HAP-1 (cell line): ENCODE data around the gene AK2.
"Not testable (repeated sequence)": the region's sequence is repeated elsewhere in the genome, so short reads cannot be mapped to it uniquely, and the experiment has no call there.

Source experiments
- DNase-seq, 2 experiments: peaks; one replicate each; pipeline ENCODE4 v3.0.0-alpha.2; 2016 to 2020; ENCODE audit warnings: low spot score in 2 of 2
- H3K27me3 ChIP-seq: fragments of 250-450 bp; sonication (Bioruptor Pico); 2 replicates; pipeline ENCODE4 v1.5.1; 2020; ENCODE audit warnings: low read depth, mild to moderate bottlenecking, moderate library complexity
- H3K36me3 ChIP-seq: fragments of 250-450 bp; sonication (Bioruptor Pico); replicated peaks from 2 replicates; pipeline ENCODE4 v1.5.1; 2020; ENCODE audit warnings: mild to moderate bottlenecking
- H3K4me1 ChIP-seq: fragments of 250-450 bp; sonication (Bioruptor Pico); 2 replicates; pipeline ENCODE4 v1.5.1; 2020; ENCODE audit warnings: mild to moderate bottlenecking
- H3K4me3 ChIP-seq: fragments of 250-450 bp; sonication (Bioruptor Pico); 2 replicates; pipeline ENCODE4 v1.5.1; 2020; ENCODE audit warnings: mild to moderate bottlenecking, moderate library complexity
- H3K9me3 ChIP-seq: fragments of 250-450 bp; sonication (Bioruptor Pico); 2 replicates; pipeline ENCODE4 v1.5.1; 2020; ENCODE audit warnings: mild to moderate bottlenecking, moderate library complexity
- in situ Hi-C: fragments of 300-500 bp; cut with MboI; formaldehyde crosslinking; loops from 3 replicates; pipeline ENCODE4 v1.14.3; 2020; ENCODE audit warnings: low sequenced_read_pairs, inconsistent platforms, mixed read lengths

AK2 gene

DNA sequence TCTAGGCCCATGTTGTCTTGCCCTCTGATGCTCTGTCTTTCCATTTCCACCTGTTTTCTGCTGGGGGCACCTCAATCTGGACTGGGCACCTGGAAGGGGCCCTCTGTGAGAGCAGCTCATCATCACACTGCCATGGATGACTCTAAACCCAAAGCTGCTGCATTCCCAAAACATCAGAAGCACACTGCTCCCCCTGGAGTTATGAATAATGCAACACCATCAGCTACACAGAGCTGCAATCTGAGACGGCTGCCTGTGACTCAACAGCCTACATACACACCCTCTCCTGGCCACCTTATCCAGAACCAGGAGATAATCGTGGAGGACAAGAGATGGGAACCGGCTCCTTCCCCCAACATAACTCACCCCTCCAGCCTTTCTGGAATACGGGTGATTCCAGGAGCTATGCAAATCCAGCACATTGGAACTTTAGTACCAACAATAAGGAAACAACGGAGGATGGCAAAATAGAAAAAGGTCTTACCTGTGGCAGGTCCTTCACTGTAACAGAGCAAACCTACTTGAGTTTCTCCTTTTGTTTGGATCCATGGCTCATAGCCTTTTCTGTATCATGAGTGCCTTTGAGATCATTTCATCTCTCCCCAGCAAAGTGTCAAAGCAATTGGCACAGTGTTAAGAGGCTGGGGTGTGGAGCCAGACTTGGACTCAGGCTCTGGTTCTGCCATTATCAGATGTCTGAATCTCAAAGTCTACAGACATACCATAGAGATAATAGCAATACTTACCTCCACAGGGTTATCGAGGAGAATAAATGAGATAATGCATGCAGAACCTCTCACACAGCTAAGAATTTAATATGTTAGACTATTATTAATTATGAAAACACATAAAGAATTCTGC lies 29.3 kb downstream of the AK2 start:
- in situ Hi-C loops: no loop called here
- H3K27me3 ChIP-seq: no peaks in the 10 kb centered on the region
- peak; percentile 24 to 32 for DNase-seq
- H3K4me1 ChIP-seq: no peaks in the 10 kb centered on the region
- H3K9me3 ChIP-seq: no peaks in the 10 kb centered on the region
- peaks cover 55% of the 10 kb centered on the region for H3K36me3 ChIP-seq
- no peak overlapping the region for H3K4me3 ChIP-seq

DNA sequence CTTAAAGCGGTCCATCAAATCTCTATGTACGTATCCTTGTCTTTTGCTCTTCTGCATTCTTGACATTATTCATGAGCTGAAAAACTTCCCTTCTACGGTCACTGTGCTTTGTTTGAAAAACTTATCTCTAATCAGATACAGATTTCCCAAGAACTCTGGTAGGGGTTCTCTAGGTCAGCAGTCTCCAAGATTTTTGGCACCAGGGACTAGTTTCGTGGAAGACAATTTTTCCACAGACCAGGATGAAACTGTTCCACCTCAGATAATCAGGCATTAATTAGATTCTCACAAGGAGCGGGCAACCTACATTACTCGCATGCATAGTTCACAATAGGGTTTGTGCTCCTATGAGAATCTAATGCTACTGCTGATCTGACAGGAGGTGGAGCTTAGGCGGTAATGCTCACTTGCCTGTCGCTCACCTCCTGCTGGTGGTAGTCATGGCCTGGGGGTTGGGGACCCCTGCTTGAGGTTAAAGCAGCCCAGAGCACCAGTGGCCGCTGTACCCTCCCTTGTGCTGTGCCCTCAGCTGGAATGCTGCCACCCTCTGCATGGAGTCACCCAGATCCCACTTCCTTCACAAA lies 30.8 kb downstream of the AK2 start:
- H3K4me1 ChIP-seq: no peaks in the 10 kb centered on the region
- no peak overlapping the region for H3K4me3 ChIP-seq
- no peaks in the 10 kb centered on the region for H3K27me3 ChIP-seq
- in situ Hi-C loops: no loop called here
- no peak for DNase-seq
- no peaks in the 10 kb centered on the region for H3K9me3 ChIP-seq
- H3K36me3 ChIP-seq: peaks cover 40% of the 10 kb centered on the region

DNA sequence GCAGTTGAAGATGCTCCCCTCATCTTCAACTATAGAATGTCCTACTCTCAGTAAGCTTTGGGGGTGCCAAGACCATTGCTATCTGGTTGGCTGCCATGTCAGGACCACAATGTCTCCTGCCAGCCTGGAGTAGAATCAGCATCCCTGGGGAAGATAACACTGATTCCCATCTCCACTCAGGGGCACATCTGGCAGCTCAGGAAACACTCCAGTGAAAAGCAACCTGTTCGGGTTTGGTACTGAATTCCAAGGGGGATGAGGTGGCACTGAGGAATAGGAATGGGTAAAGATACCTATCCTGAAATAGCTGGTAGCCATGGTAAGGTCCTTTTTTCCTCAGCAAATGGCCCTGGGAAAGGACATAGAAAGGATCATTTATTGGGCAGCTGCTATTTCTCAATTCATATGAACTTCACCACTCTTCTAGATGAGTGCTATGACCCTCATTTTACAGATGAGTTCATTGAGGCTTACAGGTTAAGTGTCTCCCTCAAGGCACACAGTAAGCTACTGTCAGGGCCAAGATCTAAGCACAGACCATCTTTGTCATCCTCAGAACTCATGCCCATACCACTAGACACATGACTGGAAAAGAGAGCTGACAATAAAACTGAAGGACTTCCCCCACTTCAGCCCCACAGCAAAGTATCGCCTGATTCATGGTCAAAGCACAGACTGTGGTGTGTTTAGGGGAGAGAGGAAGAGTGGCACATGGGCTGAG lies 31.4 kb downstream of the AK2 start:
- Histone ChIP-seq H3K4me3 (no peak overlapping the region), H3K9me3 (no peaks in the 10 kb centered on the region), H3K27me3 (no peaks in the 10 kb centered on the region), H3K36me3 (peaks cover 35% of the 10 kb centered on the region), H3K4me1 (no peaks in the 10 kb centered on the region)
- in situ Hi-C loops: no loop called here
- no peak for DNase-seq

DNA sequence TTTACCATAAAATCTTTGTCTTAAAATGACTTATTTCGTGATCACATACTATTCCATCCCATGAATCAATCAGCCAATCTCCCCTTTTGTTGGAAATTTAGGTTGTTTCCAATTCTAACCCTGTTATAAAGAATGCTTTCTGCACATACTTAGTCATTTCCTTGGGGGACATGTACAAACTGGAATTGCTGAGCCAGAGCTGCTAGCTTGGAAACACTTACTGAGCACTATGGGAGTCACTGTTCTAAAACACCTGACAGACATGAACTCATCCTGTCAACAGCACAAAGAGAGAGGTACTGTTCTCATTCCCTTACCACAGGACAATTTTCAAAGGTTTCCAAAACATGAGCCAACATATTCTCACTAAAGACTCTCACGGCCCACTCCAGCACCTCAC lies 32.1 kb downstream of the AK2 start:
- in situ Hi-C loops: no loop called here
- Histone ChIP-seq H3K27me3 (no peaks in the 10 kb centered on the region), H3K4me1 (no peaks in the 10 kb centered on the region), H3K36me3 (peaks cover 28% of the 10 kb centered on the region), H3K9me3 (no peaks in the 10 kb centered on the region), H3K4me3 (no peak overlapping the region)
- no peak for DNase-seq

DNA sequence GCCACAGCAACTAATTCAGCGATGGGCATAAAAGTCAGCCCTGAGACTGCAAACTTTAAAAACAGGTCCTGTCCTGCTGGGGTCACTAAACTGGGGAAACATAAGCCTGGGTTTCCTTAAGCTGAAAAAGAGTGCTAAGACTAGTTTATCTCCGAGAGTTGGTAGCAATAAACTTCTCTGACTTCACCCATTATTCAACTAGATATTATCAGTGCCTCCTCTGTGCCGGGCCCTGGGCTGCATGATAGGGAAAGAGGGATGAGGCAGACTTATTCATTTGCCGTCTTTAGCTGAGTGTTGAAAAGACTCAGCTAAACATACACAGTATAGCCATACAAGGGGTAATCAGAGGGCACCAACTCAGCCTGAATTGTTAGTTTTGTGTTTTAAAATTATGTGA lies 33.0 kb downstream of the AK2 start:
- no peak for DNase-seq
- Histone ChIP-seq H3K36me3 (peaks cover 19% of the 10 kb centered on the region), H3K4me3 (no peak overlapping the region), H3K27me3 (no peaks in the 10 kb centered on the region), H3K9me3 (no peaks in the 10 kb centered on the region), H3K4me1 (no peaks in the 10 kb centered on the region)
- in situ Hi-C loops: no loop called here

DNA sequence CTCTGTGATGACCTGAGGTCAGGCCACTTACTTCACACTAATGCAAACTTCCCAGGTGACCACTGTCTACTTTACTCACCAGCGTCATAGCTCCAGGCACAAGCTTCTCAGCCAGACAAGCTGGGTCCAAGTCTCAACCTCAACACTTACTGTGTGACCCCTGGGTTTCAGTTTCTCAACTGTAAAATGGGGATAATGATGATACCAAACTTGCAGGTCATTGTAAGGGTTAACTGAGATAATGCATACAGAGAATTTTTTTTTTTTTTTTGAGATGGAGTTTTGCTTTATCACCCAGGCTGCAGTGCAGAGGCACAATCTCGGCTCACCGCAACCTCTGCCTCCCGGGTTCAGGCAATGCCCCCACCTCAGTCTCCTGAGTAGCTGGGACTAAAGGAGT lies 34.7 kb downstream of the AK2 start:
- in situ Hi-C loops: no loop called here

DNA sequence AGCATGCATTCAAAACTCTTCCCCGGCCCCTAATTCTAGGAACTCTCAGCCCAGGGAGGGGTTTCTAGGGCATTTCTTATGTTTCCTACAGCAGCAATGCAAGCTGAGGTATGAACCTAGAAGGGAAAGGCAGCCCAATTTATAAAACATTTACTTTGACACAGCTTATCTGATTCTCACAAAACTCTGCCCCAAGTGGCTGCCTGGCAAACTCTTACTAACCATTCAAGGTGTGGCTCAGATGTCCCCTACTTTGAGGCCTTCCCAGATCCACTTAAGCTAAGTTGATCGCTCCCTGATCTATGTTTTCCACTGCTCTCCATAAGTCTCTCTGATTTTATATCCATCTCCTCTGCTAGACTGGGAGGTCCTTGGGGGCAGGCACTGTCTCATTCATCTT lies 35.4 kb downstream of the AK2 start:
- H3K27me3 ChIP-seq: no peaks in the 10 kb centered on the region
- no peaks in the 10 kb centered on the region; the same call in 1 of the 2 replicates for H3K36me3 ChIP-seq
- in situ Hi-C loops: no loop called here
- no peak overlapping the region for H3K4me3 ChIP-seq
- no peak for DNase-seq
- H3K4me1 ChIP-seq: no peaks in the 10 kb centered on the region
- no peaks in the 10 kb centered on the region for H3K9me3 ChIP-seq

More for the DNA sequence above, 34.7 kb downstream of the AK2 start:
- Histone ChIP-seq H3K4me1 (no peaks in the 10 kb centered on the region), H3K4me3 (no peak overlapping the region), H3K9me3 (no peaks in the 10 kb centered on the region), H3K36me3 (peaks cover 2% of the 10 kb centered on the region; the same call in 1 of the 2 replicates), H3K27me3 (no peaks in the 10 kb centered on the region)
- DNase-seq: no peak

DNA sequence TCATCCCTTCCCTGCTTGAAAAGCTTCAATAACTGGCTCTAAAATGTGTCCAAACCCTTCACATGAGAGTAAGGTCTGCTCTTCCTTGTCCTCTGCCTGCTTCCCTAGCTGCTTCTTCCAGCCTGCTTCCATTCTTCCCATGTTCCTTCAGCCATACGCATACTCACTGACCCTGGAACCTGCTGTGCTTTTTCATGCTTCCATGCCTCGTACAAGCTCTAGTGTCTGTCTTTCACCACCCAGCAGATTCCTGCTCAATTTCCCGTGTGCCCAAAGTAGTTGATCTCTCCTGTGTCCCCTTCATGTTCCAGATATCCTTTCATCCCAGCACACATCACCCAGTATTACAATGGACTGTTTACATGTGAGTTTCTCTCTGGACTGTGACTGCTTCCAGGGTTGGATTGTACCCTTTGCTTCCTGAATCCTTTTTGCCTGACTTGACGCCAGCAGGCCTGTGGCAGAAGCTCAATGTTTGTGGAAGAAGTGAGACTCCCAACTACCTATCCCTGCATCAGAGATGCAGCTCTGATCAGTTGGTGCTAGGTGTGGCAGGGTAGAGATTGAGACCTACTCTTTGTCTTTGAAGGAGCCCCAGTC lies 36.2 kb downstream of the AK2 start:
- Histone ChIP-seq H3K27me3 (no peaks in the 10 kb centered on the region), H3K4me1 (no peaks in the 10 kb centered on the region), H3K9me3 (no peaks in the 10 kb centered on the region), H3K4me3 (no peak overlapping the region), H3K36me3 (no peaks in the 10 kb centered on the region; the same call in 1 of the 2 replicates)
- DNase-seq: no peak
- in situ Hi-C loops: no loop called here

DNA sequence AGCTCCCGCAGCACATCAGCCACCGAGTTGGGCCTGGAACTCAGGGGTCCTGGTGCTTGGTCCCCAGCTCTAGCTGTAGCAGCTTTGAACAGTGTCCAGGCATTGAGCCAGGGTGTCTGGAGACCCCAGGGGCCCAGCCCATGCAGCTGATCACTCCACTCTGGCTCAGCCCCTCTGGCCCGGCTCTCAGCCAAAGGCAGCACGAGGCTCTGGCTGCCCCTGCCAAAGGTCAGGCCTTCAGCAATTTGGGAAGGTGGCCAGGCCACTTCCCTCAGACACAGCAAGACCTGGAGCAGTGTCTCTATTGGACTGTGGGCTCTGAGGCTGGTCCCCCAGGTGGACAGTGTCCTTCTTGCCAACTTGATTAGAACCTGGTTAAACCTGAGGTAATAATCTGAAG lies 37.7 kb downstream of the AK2 start:
- Histone ChIP-seq H3K4me1 (no peaks in the 10 kb centered on the region), H3K4me3 (no peak overlapping the region), H3K36me3 (no peaks in the 10 kb centered on the region), H3K27me3 (no peaks in the 10 kb centered on the region), H3K9me3 (no peaks in the 10 kb centered on the region)
- in situ Hi-C loops: no loop called here
- no peak for DNase-seq

DNA sequence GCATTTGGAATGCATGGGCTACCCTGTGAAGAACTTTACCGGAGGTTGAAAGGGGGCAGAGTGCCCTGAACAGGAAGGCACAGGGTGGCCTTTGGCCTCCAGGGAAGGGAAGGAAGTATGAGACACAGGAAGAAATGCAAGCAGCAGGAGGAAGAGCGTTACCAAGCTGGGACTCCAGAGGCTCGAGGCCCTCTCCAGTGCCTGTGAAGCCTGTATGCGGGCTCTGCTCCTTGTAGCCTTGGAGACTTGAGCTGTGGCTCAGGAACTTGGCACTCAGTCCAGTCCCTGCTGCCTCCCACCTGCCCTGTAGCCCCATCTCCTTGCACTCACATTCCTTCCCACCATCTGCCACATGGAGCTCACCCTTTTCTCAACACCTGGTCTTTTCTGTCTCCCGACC lies 38.6 kb downstream of the AK2 start:
- Histone ChIP-seq H3K36me3 (no peaks in the 10 kb centered on the region), H3K27me3 (no peaks in the 10 kb centered on the region), H3K9me3 (no peaks in the 10 kb centered on the region), H3K4me3 (no peak overlapping the region), H3K4me1 (no peaks in the 10 kb centered on the region; the same call in 1 of the 2 replicates)
- in situ Hi-C loops: no loop called here
- no peak for DNase-seq

DNA sequence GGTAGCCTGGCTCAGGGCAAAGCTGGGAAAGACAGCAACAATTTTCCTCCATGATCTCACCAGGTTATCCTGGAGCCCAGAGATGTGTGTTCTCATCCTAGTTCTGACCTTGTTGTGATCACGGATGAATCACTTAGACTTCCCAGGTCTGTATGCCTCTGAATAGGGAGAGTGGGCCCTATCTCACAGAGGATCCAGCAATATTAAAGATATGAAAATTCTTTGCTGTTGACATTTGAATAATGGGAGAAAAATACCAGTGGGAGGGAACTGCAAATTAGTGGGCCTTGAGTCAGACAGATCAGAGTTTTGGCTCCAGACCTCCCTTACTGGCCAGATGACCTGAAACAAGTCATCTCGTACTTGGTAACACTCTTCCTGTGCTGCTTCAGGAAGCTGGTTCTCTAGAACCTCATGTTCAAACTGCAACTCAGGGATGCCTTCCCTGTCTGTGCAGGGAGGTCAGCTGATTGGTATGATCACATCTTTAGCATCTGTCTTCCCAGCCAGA lies 39.2 kb downstream of the AK2 start:
- Histone ChIP-seq H3K4me3 (no peak overlapping the region), H3K36me3 (no peaks in the 10 kb centered on the region), H3K4me1 (peaks cover 5% of the 10 kb centered on the region), H3K27me3 (no peaks in the 10 kb centered on the region), H3K9me3 (no peaks in the 10 kb centered on the region)
- in situ Hi-C loops: no loop called here
- no peak for DNase-seq

DNA sequence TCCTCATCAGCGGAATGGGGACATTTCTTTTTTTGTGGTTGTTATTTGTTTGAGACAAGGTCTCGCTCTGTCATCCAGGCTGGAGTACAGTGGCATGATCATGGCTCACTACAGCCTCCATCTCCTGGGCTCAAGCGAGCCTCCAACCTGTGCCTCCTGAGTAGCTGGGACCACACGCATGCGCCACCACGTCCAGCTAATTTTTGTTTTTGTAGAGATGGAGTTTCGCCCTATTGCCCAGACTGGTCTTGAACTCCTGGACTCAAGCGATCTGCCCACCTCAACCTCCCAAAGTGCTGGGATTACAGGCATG lies 43.4 kb downstream of the AK2 start:
- H3K9me3 ChIP-seq, in situ Hi-C loops, DNase-seq, H3K4me3 ChIP-seq, H3K27me3 ChIP-seq, H3K36me3 ChIP-seq: not testable (repeated sequence)
- H3K4me1 ChIP-seq: peaks cover 18% of the 10 kb centered on the region

DNA sequence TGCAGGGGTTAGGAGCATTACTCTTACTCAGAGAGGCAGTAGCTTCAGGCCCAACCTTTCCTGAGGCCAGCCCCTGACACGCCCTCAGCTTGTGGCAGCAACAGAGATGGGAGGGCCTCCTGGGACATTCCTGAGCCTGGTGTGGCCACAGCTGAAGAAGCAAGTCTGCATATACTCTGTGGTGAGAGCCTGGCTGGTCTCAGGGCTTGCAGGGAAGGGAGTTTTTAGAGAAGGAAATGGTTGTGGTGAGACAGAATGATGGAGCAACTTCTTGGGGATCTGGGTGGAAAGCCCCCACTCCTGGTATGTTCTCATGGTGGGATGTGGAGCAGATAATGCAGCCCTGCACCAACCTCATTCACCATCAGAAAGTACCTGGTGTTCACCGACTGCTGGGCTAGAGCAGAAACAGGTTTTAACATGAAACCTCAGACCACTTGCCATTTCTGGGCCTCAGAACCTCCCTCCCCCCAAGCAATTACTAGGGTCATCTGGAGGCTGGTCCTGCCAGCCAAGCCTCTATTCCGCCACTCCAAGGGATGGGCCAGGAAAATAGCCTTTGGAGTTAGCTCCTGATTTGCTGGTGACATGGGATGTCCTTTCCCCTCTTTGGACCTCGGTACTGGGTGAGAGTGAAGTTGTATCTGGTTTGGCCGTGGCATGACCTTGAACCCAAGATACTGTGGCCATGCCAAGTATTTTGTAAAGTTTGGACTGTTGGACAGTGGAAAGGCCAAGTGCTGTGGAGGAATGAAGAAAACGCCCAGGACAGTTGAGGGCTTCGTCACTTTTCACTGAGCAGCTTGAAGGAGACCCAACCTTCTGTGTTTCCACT lies 44.0 kb downstream of the AK2 start:
- peaks cover 18% of the 10 kb centered on the region for H3K4me1 ChIP-seq
- H3K9me3 ChIP-seq: no peaks in the 10 kb centered on the region
- DNase-seq: peak; percentile 67 to 87
- H3K4me3 ChIP-seq: no peak overlapping the region
- in situ Hi-C loops: no loop called here
- H3K36me3 ChIP-seq: no peaks in the 10 kb centered on the region
- no peaks in the 10 kb centered on the region for H3K27me3 ChIP-seq
